Activated naive CD8-positive, alpha-beta T cell treated with anti-CD3 and anti-CD28 coated beads, Interleukin-2, amount 50 U/mL, for 24 hours (primary cell): Measurements from ENCODE around the gene PSG2.
A peak's percentile ranks its signal among the peaks of the same experiment; 100 is the strongest.
"Not testable (repeated sequence)": the region's sequence is repeated elsewhere in the genome, so short reads cannot be mapped to it uniquely, and the experiment has no call there.

Source experiments
- ATAC-seq: fragments of 150-1000 bp; cut with Tn5 transposase; one replicate; pipeline ENCODE4 v1.10.0; 2021
- DNase-seq: peaks from one replicate; pipeline ENCODE4 v3.0.0; 2021
- H3K27ac Mint-ChIP-seq: one replicate; pipeline ENCODE4 v1.8.0; 2021; ENCODE audit warnings: mild to moderate bottlenecking, mixed read lengths
- H3K27me3 Mint-ChIP-seq: one replicate; pipeline ENCODE4 v1.8.0; 2021; ENCODE audit warnings: mixed read lengths
- H3K36me3 Mint-ChIP-seq: one replicate; pipeline ENCODE4 v1.8.0; 2021; ENCODE audit warnings: low read depth, mixed read lengths
- H3K4me1 Mint-ChIP-seq: one replicate; pipeline ENCODE4 v1.8.0; 2021; ENCODE audit warnings: mixed read lengths
- H3K4me3 Mint-ChIP-seq: one replicate; pipeline ENCODE4 v1.8.0; 2021; ENCODE audit warnings: mild to moderate bottlenecking, moderate library complexity, mixed read lengths
- H3K9me3 Mint-ChIP-seq: one replicate; pipeline ENCODE4 v1.8.0; 2021; ENCODE audit warnings: mixed read lengths

The PSG2 gene

GRCh38 chr19:43101950-43102349 lies 19.4 kb upstream of the PSG2 start:
- no peak for DNase-seq
- no peak overlapping the region for H3K4me3 Mint-ChIP-seq
- no peak overlapping the region for H3K27ac Mint-ChIP-seq
- no peaks in the 10 kb centered on the region for H3K4me1 Mint-ChIP-seq
- peaks cover 19% of the 10 kb centered on the region for H3K9me3 Mint-ChIP-seq
- peaks cover 2% of the 10 kb centered on the region for H3K27me3 Mint-ChIP-seq
- no peak for ATAC-seq
- peaks cover 2% of the 10 kb centered on the region for H3K36me3 Mint-ChIP-seq

DNA sequence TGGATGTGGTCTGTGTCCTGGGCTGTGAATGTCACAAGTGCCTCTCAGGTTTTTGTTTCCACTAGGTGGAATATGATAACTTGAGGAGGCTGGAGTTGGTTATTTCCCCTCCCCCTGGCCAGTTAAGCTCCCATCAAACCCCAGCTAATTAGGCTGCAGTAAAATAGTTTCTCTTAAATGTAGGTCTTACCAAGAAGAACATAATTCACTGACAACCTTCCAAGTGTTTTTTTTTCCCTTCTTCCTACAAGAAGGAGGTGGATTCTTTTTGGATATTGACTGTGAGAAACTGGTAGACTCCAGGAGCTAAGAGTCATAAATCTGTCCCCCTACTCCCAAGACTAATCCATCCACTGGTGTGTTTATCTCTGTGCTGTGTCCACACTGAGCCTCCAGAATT lies 15.9 kb upstream of the PSG2 start:
- not testable (repeated sequence) for ATAC-seq, H3K4me1 Mint-ChIP-seq, H3K36me3 Mint-ChIP-seq, H3K4me3 Mint-ChIP-seq, DNase-seq, H3K9me3 Mint-ChIP-seq, H3K27ac Mint-ChIP-seq, H3K27me3 Mint-ChIP-seq

DNA sequence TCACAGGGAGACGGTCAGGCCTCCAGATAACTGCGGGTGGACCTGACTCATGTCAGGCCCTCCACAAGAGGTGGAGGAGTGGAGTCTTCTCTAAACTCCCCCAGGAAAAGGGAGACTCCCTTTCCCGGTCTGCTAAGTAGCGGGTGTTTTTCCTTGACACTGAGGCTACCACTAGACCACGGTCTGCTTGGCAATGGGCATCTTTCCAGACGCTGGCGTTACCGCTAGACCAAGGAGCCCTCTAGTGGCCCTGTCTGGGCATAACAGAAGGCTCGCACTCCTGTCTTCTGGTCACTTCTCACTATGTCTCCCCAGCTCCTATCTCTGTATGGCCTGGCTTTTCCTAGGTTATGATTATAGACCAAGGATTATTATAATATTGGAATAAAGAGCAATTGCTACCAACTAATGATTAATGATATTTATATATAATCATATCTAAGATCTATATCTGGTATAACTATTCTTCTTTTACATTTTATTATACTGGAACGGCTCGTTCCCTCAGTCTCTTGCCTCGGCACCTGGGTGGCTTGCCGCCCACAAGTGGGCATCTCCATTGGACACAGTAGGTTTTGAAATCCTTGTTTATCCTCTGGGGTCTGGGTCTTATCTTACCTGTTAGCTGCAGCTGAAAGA lies 5.3 kb upstream of the PSG2 start:
- not testable (repeated sequence) for H3K27ac Mint-ChIP-seq, H3K27me3 Mint-ChIP-seq, ATAC-seq, H3K36me3 Mint-ChIP-seq, H3K9me3 Mint-ChIP-seq, H3K4me3 Mint-ChIP-seq, H3K4me1 Mint-ChIP-seq
- DNase-seq, result peak; percentile 34

DNA sequence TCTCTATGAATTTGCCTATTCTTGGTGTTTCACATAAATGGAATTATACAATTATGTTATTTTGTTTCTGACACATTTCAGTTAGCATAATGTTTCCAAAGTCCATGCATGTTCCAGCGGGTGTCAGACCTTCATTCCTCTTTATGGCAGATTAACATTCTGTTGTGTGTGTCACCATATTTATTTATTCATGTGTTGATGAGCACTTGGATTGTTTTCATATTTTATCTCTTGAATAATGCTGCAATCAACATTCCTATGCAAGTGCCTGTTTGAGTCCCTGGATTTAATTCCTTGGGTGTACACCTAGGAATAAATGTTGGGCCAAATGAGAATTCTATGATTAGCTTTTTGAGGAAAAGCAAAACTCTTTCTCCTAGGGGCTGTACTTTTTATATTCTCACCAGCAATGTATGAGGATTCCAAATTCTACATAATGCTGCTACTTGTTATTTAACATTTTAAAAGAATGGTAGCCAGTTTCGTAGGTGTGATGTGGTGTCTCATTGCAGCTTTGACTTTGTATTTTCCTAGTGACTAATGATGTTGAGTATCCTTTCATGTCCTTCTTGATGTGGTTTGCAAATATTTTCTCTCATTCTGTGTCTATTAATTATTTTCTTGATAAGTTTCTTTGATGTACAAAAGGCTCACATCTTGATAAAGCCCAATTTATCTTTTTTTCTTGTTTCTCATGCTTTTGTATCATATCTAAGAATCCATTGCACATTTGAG lies 3.5 kb upstream of the PSG2 start:
- H3K36me3 Mint-ChIP-seq, H3K4me3 Mint-ChIP-seq, H3K9me3 Mint-ChIP-seq, DNase-seq, H3K4me1 Mint-ChIP-seq, ATAC-seq, H3K27ac Mint-ChIP-seq: not testable (repeated sequence)
- H3K27me3 Mint-ChIP-seq, result peaks cover 13% of the 10 kb centered on the region

DNA sequence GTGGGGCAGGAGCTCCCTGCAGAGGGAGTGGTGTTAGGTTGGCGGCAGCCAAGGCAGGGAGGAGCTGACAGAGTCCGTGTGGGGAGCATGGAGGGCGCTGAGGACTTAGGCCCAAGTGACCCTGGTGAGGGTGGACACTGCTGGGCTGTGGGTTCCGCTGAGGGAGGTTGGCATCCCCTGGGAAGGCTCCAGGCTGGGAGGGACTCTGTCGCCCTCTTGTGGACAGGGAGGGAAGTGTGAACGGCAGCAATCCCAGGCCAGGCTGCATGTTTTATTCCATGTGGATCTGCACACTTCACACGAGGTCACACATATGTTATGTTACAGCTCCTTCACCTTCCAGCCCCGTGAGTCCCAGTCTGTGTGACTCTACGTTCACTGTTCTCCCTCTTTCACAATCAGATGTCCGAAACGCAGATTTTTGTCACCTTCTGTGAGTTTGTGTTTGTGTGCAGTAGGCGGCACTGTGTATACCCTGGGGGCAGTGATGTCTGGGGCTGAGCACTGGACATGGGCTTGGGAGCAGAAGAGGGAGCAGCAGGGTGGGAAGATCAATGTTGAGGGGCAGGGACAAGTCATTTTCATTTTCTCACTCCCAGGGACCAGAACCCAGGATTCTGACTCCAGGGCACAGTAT lies 1.8 kb upstream of the PSG2 start:
- H3K4me3 Mint-ChIP-seq, H3K9me3 Mint-ChIP-seq, H3K27ac Mint-ChIP-seq, ATAC-seq, H3K4me1 Mint-ChIP-seq, H3K36me3 Mint-ChIP-seq: not testable (repeated sequence)
- DNase-seq, result peak; percentile 35
- H3K27me3 Mint-ChIP-seq, result peaks cover 10% of the 10 kb centered on the region

- not testable (repeated sequence) for H3K4me3 Mint-ChIP-seq, H3K36me3 Mint-ChIP-seq, DNase-seq, H3K9me3 Mint-ChIP-seq, H3K27ac Mint-ChIP-seq, ATAC-seq, H3K4me1 Mint-ChIP-seq
- H3K27me3 Mint-ChIP-seq, result peaks cover 10% of the 10 kb centered on the region
These were observed 1.2 kb upstream of the PSG2 start for GRCh38 chr19:43083721-43084120.

DNA sequence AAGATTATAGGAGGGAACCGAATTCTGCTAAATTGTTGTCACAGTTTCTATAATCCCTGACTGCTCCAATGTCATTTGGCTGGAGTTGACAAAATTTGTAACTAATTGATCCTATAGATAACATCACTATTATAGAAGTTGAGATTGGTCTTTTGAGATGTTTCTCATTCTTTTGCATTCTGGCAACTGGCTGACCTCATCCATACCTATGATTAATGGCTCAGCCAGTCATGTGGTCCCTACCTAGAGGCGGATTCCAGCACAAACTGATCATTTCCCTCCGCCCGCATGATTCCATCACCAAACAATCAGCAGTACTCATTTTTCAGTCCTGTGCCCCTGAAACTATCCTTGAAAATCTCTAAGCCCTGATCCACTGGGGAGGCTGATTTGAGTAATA lies 4.2 kb downstream of the PSG2 start:
- no peak overlapping the region for H3K4me3 Mint-ChIP-seq

GRCh38 chr19:43077881-43078280 lies 4.6 kb downstream of the PSG2 start:
- not testable (repeated sequence) for H3K36me3 Mint-ChIP-seq, H3K4me1 Mint-ChIP-seq, H3K27me3 Mint-ChIP-seq, H3K27ac Mint-ChIP-seq, H3K9me3 Mint-ChIP-seq, ATAC-seq, DNase-seq, H3K4me3 Mint-ChIP-seq

More for the DNA sequence above, 4.2 kb downstream of the PSG2 start:
- Mint-ChIP-seq H3K27me3 (peaks cover 5% of the 10 kb centered on the region), H3K36me3 (no peaks in the 10 kb centered on the region), H3K9me3 (no peaks in the 10 kb centered on the region), H3K27ac (no peak overlapping the region), H3K4me1 (no peaks in the 10 kb centered on the region)
- DNase-seq (no peak), ATAC-seq (no peak)

DNA sequence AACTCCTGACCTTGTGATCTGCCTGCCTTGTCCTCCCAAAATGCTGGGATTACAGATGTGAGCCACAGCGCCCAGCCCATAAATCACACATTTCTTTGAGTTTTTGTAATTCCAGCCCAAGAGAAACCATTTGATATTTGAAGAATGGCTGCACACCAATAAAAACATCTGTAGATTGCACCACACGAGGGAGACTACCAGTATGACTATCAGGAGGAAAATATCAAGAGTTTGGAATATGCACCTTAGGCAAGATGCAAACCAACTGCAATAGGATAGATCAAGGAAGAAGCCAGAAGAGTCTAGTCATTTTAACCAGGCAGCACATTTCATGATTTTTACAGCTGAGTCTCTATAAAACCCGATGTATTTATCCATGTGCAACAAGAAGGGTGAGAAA lies 20.1 kb downstream of the PSG2 start:
- not testable (repeated sequence) for DNase-seq, ATAC-seq, H3K36me3 Mint-ChIP-seq, H3K4me1 Mint-ChIP-seq, H3K9me3 Mint-ChIP-seq, H3K4me3 Mint-ChIP-seq, H3K27ac Mint-ChIP-seq
- H3K27me3 Mint-ChIP-seq, result peaks cover 13% of the 10 kb centered on the region

GRCh38 chr19:43061326-43061725 lies 21.2 kb downstream of the PSG2 start:
- H3K27ac Mint-ChIP-seq, H3K36me3 Mint-ChIP-seq, H3K4me1 Mint-ChIP-seq, ATAC-seq, H3K9me3 Mint-ChIP-seq, DNase-seq, H3K4me3 Mint-ChIP-seq: not testable (repeated sequence)
- peaks cover 10% of the 10 kb centered on the region for H3K27me3 Mint-ChIP-seq

- H3K27me3 Mint-ChIP-seq, result peaks cover 10% of the 10 kb centered on the region
- not testable (repeated sequence) for DNase-seq, H3K4me1 Mint-ChIP-seq, ATAC-seq, H3K9me3 Mint-ChIP-seq, H3K4me3 Mint-ChIP-seq, H3K27ac Mint-ChIP-seq, H3K36me3 Mint-ChIP-seq
These were observed 22.2 kb downstream of the PSG2 start for GRCh38 chr19:43060254-43060653.

DNA sequence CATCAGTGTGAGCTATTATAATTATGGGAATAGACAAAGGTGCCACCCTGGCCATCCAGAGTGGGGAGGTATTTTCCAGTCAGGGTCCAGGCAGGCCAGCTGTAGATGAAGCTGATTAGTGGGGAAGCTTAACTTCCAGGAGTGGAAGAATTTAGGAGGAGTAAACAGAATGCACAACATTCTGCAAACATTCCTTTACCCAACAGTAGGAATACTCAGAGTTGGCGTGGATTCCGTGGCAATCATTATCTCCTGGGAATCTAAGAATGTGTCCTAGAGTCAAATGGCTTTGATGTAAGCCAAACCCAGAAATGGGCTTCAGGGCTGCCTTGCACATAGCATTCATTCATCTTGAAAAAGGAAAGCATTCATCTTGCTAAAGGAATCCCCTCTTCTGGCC lies 23.0 kb downstream of the PSG2 start:
- peaks cover 13% of the 10 kb centered on the region for H3K9me3 Mint-ChIP-seq
- not testable (repeated sequence) for ATAC-seq, H3K27ac Mint-ChIP-seq, H3K36me3 Mint-ChIP-seq, H3K4me1 Mint-ChIP-seq, H3K4me3 Mint-ChIP-seq, DNase-seq
- peaks cover 10% of the 10 kb centered on the region for H3K27me3 Mint-ChIP-seq

- H3K9me3 Mint-ChIP-seq, result peaks cover 17% of the 10 kb centered on the region
- DNase-seq, H3K4me3 Mint-ChIP-seq, H3K27ac Mint-ChIP-seq, H3K36me3 Mint-ChIP-seq, H3K4me1 Mint-ChIP-seq, ATAC-seq: not testable (repeated sequence)
- H3K27me3 Mint-ChIP-seq, result peaks cover 10% of the 10 kb centered on the region
These were observed 24.1 kb downstream of the PSG2 start for GRCh38 chr19:43058440-43058839.

- H3K27ac Mint-ChIP-seq, DNase-seq, H3K4me3 Mint-ChIP-seq, ATAC-seq, H3K4me1 Mint-ChIP-seq, H3K9me3 Mint-ChIP-seq, H3K36me3 Mint-ChIP-seq: not testable (repeated sequence)
- H3K27me3 Mint-ChIP-seq, result peaks cover 19% of the 10 kb centered on the region
These were observed 34.5 kb downstream of the PSG2 start for GRCh38 chr19:43047966-43048365.

- not testable (repeated sequence) for H3K9me3 Mint-ChIP-seq, H3K36me3 Mint-ChIP-seq, ATAC-seq, DNase-seq, H3K4me1 Mint-ChIP-seq, H3K27ac Mint-ChIP-seq, H3K4me3 Mint-ChIP-seq
- peaks cover 19% of the 10 kb centered on the region for H3K27me3 Mint-ChIP-seq
These were observed 35.9 kb downstream of the PSG2 start for GRCh38 chr19:43046578-43046977.
